Measurements from ENCODE around the gene ALDH3B1.

Gene ALDH3B1

GRCh38 chr11:68017980-68018729 is 8.0 kb downstream of the ALDH3B1 start:
- no peak for ATAC-seq
- TF ChIP-seq GLIS3 (CRISPR knock-in tag; IDR thresholded peaks at IDR 0.05) (no peak), SNAI2 (CRISPR knock-in tag; IDR thresholded peaks at IDR 0.05) (no peak), CSRNP3 (CRISPR knock-in tag; IDR thresholded peaks at IDR 0.05) (no peak), TOX (CRISPR knock-in tag; IDR thresholded peaks at IDR 0.05; ENCODE audit: borderline replicate concordance) (no peak), PPARA (CRISPR knock-in tag; IDR thresholded peaks at IDR 0.05; ENCODE audit: borderline replicate concordance) (no peak)

GRCh38 chr11:68018730-68019190 is 8.6 kb downstream of the ALDH3B1 start:
- ATAC-seq, result no peak
- TF ChIP-seq ARNTL (CRISPR knock-in tag; IDR thresholded peaks at IDR 0.05; ENCODE audit: borderline replicate concordance, low read depth) (no peak), RARB (CRISPR knock-in tag; IDR thresholded peaks at IDR 0.05) (no peak), PATZ1 (CRISPR knock-in tag; IDR thresholded peaks at IDR 0.05; ENCODE audit: borderline replicate concordance) (no peak), ZC3H10 (CRISPR knock-in tag; IDR thresholded peaks at IDR 0.05) (no peak), ZFP30 (CRISPR knock-in tag; IDR thresholded peaks at IDR 0.05) (no peak), SNAI2 (CRISPR knock-in tag; IDR thresholded peaks at IDR 0.05) (no peak), ISL1 (CRISPR knock-in tag; IDR thresholded peaks at IDR 0.05) (no peak), TCF4 (CRISPR knock-in tag; IDR thresholded peaks at IDR 0.05; ENCODE audit: borderline replicate concordance) (no peak), ZNF8 (CRISPR knock-in tag; IDR thresholded peaks at IDR 0.05) (no peak), CSRNP3 (CRISPR knock-in tag; IDR thresholded peaks at IDR 0.05) (no peak), BACH2 (CRISPR knock-in tag; IDR thresholded peaks at IDR 0.05; ENCODE audit: borderline replicate concordance) (no peak), CSDC2 (CRISPR knock-in tag; IDR thresholded peaks at IDR 0.05) (no peak), POU6F1 (CRISPR knock-in tag; IDR thresholded peaks at IDR 0.05; ENCODE audit: borderline replicate concordance, low read depth) (no peak), CREB5 (CRISPR knock-in tag; IDR thresholded peaks at IDR 0.05; ENCODE audit: low read depth) (no peak), TOX (CRISPR knock-in tag; IDR thresholded peaks at IDR 0.05; ENCODE audit: borderline replicate concordance) (no peak), ZNF70 (CRISPR knock-in tag; IDR thresholded peaks at IDR 0.05) (no peak), TSHZ2 (CRISPR knock-in tag; IDR thresholded peaks at IDR 0.05) (no peak)
